SK-N-MC (cell line): ENCODE measurements around the gene AUTS2.

Experiments used
- EZH2 ChIP-seq: fragments of 200-600 bp; sonication (generic); IDR thresholded peaks from one replicate; pipeline ENCODE4 v1.6.1; 2017; ENCODE audit warnings: antibody characterized with exemption
- POLR2AphosphoS5 ChIP-seq: IDR thresholded peaks from 2 replicates; pipeline ENCODE4 v1.6.1; 2012; ENCODE audit warnings: mild to moderate bottlenecking, low read depth, low read length, borderline replicate concordance

DNA sequence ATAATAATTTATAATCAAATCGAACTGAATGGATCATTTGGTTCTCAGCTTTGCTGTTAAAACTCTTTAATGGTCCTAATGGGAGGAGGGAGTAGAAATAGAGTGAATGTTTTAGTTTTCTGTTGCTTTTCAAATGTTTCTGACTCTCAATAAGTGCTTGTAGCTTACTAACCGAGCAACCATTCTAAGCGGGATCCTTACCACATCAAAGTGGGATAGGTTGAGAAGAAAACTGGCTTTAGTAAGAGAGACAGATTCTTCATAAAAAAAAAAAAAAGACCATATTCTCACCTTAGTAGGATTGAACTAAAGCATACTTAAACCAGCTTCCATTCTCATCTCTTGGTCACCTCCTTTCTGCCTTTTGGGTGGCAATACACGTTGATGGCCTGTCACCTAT is 584.2 kb downstream of the AUTS2 start:
- TF ChIP-seq EZH2 (no peak), POLR2AphosphoS5 (no peak)
